Measurements from ENCODE around the gene ANXA3. TPM values are rescaled to one million over a fixed set of nuclear protein-coding genes. Genes with fewer than 3 reads are reported as not detected.

Gene ANXA3
- total RNA-seq, 1 donor from 2014 or later = not detected

DNA sequence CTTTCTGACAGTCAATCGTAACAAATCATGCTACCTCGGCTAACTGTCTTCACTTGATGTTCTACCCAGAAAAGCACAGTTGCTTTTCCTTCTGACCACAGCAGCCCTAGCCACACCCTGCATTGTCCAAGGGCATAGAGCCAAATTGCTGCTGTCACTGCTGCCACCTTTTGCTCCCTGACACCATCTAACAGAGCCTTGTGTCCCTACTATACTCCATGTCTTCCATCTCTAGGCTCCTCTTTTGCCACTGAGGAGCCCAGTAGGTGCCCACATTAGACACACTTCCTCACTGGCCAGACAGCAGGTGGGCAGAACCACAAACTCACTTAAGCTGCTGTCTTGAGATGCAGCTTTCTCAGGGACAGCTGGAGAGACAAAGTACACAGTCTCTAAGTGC is 91.4 kb downstream of the ANXA3 start:
- Mint-ChIP-seq H3K4me1 (no peaks in the 10 kb centered on the region), H3K9me3 (no peaks in the 10 kb centered on the region), H3K36me3 (ENCODE audit: low read depth) (no peaks in the 10 kb centered on the region), H3K27me3 (ENCODE audit: low read depth) (peaks cover 3% of the 10 kb centered on the region), H3K27ac (ENCODE audit: unreplicated experiment) (no peak overlapping the region), H3K4me3 (no peak overlapping the region)
- no peak for DNase-seq (ENCODE audit: low read depth, low spot score)
- TF ChIP-seq, protein P1, sequence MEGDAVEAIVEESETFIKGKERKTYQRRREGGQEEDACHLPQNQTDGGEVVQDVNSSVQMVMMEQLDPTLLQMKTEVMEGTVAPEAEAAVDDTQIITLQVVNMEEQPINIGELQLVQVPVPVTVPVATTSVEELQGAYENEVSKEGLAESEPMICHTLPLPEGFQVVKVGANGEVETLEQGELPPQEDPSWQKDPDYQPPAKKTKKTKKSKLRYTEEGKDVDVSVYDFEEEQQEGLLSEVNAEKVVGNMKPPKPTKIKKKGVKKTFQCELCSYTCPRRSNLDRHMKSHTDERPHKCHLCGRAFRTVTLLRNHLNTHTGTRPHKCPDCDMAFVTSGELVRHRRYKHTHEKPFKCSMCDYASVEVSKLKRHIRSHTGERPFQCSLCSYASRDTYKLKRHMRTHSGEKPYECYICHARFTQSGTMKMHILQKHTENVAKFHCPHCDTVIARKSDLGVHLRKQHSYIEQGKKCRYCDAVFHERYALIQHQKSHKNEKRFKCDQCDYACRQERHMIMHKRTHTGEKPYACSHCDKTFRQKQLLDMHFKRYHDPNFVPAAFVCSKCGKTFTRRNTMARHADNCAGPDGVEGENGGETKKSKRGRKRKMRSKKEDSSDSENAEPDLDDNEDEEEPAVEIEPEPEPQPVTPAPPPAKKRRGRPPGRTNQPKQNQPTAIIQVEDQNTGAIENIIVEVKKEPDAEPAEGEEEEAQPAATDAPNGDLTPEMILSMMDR (conservative IDR thresholded peaks at IDR 0.05) = no peak

DNA sequence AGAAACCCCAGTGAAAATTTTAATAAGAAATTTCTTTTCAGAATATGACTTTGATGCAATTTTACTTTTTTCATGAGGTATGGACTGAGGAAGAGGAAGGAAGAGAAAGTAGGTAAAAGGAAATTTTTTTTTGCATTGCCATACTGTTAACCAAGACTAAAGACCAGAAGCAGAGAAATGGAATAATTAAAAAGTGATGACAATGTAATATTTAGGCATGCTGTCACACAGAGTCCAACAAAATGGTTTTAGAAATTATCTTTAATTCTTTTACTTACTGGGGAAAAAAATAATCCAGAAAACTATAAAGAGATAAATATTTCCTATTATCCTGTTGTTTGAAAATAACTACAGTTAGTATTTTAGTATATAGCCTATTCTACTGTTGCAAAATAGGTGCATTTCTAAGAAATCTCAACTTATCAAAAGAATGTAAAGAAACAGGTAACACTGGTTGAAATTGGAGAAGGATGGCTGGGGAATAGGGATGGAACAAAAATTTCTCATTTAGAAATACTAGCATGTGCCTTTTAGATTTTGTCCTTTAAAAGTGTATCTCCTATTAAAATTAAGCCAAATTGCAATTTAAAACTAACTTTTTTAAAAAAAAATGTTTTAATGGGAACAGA is 92.6 kb downstream of the ANXA3 start:
- H3K27me3 Mint-ChIP-seq (ENCODE audit: low read depth) = peaks cover 3% of the 10 kb centered on the region
- TF ChIP-seq, protein P1 (conservative IDR thresholded peaks at IDR 0.05) = no peak
- DNase-seq (ENCODE audit: low read depth, low spot score) = no peak
- H3K36me3 Mint-ChIP-seq (ENCODE audit: low read depth) = no peaks in the 10 kb centered on the region
- H3K4me3 Mint-ChIP-seq = no peak overlapping the region
- no peak overlapping the region for H3K27ac Mint-ChIP-seq (ENCODE audit: unreplicated experiment)
- no peaks in the 10 kb centered on the region for H3K4me1 Mint-ChIP-seq
- no peaks in the 10 kb centered on the region for H3K9me3 Mint-ChIP-seq

DNA sequence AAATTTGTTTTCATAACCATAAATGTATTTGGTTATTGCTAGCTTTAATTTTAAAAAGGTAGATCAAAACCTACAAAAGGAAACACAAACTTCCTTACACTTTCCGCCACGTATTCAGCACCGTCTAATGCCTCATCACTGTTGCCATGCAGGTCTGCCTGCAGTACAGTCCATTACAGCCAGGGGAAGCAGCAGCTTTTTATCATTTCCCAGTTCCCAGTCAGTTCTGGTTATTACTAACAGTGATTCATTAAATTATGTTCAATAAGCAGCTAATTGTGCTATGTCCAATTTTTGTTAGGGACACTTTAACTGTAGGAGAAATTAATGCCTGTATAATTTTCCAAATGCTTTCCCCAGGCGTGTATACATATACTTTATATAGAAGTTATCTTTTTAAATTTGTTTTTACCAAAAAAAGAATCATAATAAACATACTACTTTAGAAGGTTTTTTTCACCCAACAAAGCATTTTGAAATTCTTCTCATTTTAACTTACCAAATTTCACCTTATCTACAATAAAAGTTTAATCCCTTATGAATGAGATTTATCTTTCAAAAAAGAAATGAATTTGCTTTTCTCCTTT is 93.3 kb downstream of the ANXA3 start:
- no peak overlapping the region for H3K4me3 Mint-ChIP-seq

DNA sequence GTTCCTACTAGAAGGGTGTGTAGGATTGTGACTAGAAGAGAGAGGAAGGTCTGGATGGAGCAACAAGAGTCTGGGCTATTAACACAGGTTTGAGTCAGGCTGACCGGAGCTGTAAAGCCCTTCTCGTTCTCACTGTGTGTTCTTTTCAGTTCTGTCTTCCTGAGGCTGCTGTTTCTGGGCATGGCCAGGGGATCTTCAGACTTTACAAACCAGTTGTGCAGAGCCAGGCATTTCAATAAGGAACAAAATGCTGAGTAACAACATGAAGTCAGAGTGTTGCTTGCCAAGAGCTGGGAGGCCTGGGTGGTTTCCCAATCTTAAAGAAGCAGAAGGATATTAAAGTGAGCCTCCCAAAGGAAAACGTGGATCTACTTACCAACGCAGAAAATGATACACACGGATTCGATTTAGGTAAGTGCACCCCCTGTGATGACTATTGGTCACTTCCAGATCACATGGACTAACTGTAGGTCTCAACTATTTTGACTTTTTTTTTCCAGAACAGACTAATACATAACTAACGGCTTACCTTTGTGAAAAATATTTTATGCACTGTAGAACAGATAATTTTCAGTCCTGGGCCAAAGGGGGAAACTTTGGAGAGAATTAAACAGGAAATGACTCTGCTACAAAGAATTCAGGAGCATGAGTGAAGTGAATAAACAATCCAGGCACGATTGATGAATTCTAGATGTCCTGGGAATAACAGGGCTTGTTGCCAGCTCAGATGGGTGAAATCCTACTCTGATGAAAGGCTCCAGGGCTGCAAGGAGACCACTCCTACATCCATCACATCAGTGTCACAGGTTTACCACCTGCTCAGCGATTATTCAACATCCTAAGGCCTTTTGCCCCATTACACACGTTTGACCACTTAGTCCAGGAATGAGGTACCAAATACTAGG is 94.5 kb downstream of the ANXA3 start:
- DNase-seq (ENCODE audit: low read depth, low spot score) = no peak
- H3K27me3 Mint-ChIP-seq (ENCODE audit: low read depth) = no peaks in the 10 kb centered on the region
- TF ChIP-seq, protein P1 (conservative IDR thresholded peaks at IDR 0.05) = no peak
- H3K27ac Mint-ChIP-seq (ENCODE audit: unreplicated experiment) = no peak overlapping the region
- no peaks in the 10 kb centered on the region for H3K9me3 Mint-ChIP-seq
- H3K36me3 Mint-ChIP-seq (ENCODE audit: low read depth) = no peaks in the 10 kb centered on the region
- no peak overlapping the region for H3K4me3 Mint-ChIP-seq
- H3K4me1 Mint-ChIP-seq = peaks cover 9% of the 10 kb centered on the region

More for the DNA sequence above, 93.3 kb downstream of the ANXA3 start:
- Mint-ChIP-seq H3K36me3 (ENCODE audit: low read depth) (no peaks in the 10 kb centered on the region), H3K4me1 (no peaks in the 10 kb centered on the region), H3K27ac (ENCODE audit: unreplicated experiment) (no peak overlapping the region), H3K9me3 (no peaks in the 10 kb centered on the region), H3K27me3 (ENCODE audit: low read depth) (peaks cover 3% of the 10 kb centered on the region)
- peak; percentile 20 for DNase-seq (ENCODE audit: low read depth, low spot score)
- TF ChIP-seq, protein P1 (conservative IDR thresholded peaks at IDR 0.05) = peak; percentile 84

DNA sequence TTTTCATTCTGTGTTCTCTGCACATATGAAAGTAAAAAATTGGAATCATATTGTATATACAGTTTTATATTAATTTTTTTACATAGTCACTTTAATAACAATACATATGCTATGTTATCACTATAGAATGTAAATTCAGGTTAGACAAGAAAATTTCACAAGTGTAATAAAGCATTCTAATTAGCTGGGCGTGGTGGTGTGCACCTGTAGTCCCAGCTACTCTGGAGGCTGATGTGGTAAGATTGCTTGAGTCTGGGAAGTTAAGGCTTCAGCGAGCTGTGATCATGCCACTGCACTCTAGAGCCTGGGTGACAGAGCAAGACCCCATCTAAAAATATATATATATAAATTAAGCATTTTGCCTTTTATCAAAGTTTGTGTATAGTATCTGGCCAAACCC is 95.7 kb downstream of the ANXA3 start:
- H3K27me3 Mint-ChIP-seq (ENCODE audit: low read depth) = no peaks in the 10 kb centered on the region
- no peaks in the 10 kb centered on the region for H3K9me3 Mint-ChIP-seq
- no peaks in the 10 kb centered on the region for H3K36me3 Mint-ChIP-seq (ENCODE audit: low read depth)
- no peak for DNase-seq (ENCODE audit: low read depth, low spot score)
- no peak overlapping the region for H3K27ac Mint-ChIP-seq (ENCODE audit: unreplicated experiment)
- peaks cover 9% of the 10 kb centered on the region for H3K4me1 Mint-ChIP-seq
- TF ChIP-seq, protein P1 (conservative IDR thresholded peaks at IDR 0.05) = no peak
- H3K4me3 Mint-ChIP-seq = no peak overlapping the region
